ENCODE measurements around the gene LCN12.

The LCN12 gene

GRCh38 chr9:136926749-136927148, 25.3 kb upstream of the LCN12 start:
- no peak for DNase-seq (ENCODE audit: low read depth in 3 of 3, low spot score in 1 of 3)

- DNase-seq (ENCODE audit: low read depth in 3 of 3, low spot score in 1 of 3), result no peak
Observed at GRCh38 chr9:136927343-136928271, 24.5 kb upstream of the LCN12 start.

GRCh38 chr9:136928591-136928990, 23.5 kb upstream of the LCN12 start:
- no peak for DNase-seq (ENCODE audit: low read depth in 3 of 3, low spot score in 1 of 3)

- no peak for DNase-seq (ENCODE audit: low read depth in 3 of 3, low spot score in 1 of 3)
Observed at GRCh38 chr9:136930014-136930413, 22.1 kb upstream of the LCN12 start.

- no peak for DNase-seq (ENCODE audit: low read depth in 3 of 3, low spot score in 1 of 3)
Observed at GRCh38 chr9:136931611-136932130, 20.4 kb upstream of the LCN12 start.

- no peak for DNase-seq (ENCODE audit: low read depth in 3 of 3, low spot score in 1 of 3)
Observed at GRCh38 chr9:136934277-136934676, 17.8 kb upstream of the LCN12 start.

GRCh38 chr9:136935651-136936050, 16.4 kb upstream of the LCN12 start:
- DNase-seq (ENCODE audit: low read depth in 3 of 3, low spot score in 1 of 3), result no peak

GRCh38 chr9:136936645-136937170, 15.4 kb upstream of the LCN12 start:
- no peak for DNase-seq (ENCODE audit: low read depth in 3 of 3, low spot score in 1 of 3)

- DNase-seq (ENCODE audit: low read depth in 3 of 3, low spot score in 1 of 3), result no peak
Observed at GRCh38 chr9:136937186-136938001, 14.7 kb upstream of the LCN12 start.

- no peak for DNase-seq (ENCODE audit: low read depth in 3 of 3, low spot score in 1 of 3)
Observed at GRCh38 chr9:136939431-136939995, 12.6 kb upstream of the LCN12 start.

GRCh38 chr9:136939996-136940525, 12.0 kb upstream of the LCN12 start:
- no peak for DNase-seq (ENCODE audit: low read depth in 3 of 3, low spot score in 1 of 3)

GRCh38 chr9:136940526-136941230, 11.4 kb upstream of the LCN12 start:
- DNase-seq (ENCODE audit: low read depth in 3 of 3, low spot score in 1 of 3), result no peak

GRCh38 chr9:136941231-136942111, 10.6 kb upstream of the LCN12 start:
- DNase-seq (ENCODE audit: low read depth in 3 of 3, low spot score in 1 of 3), result no peak

- DNase-seq (ENCODE audit: low read depth in 3 of 3, low spot score in 1 of 3), result no peak
Observed at GRCh38 chr9:136942112-136942880, 9.8 kb upstream of the LCN12 start.

GRCh38 chr9:136942881-136943230, 9.2 kb upstream of the LCN12 start:
- no peak for DNase-seq (ENCODE audit: low read depth in 3 of 3, low spot score in 1 of 3)

GRCh38 chr9:136943291-136944211, 8.5 kb upstream of the LCN12 start:
- no peak for DNase-seq (ENCODE audit: low read depth in 3 of 3, low spot score in 1 of 3)

GRCh38 chr9:136944212-136944518, 7.9 kb upstream of the LCN12 start:
- no peak for DNase-seq (ENCODE audit: low read depth in 3 of 3, low spot score in 1 of 3)

Data from stimulated activated CD4-positive, alpha-beta T cell treated with anti-CD3 and anti-CD28 coated beads, TNF-alpha, amount 100 ng/mL, for 1 hour (primary cell).